ENCODE results near the gene GAL3ST2.

Gene GAL3ST2

DNA sequence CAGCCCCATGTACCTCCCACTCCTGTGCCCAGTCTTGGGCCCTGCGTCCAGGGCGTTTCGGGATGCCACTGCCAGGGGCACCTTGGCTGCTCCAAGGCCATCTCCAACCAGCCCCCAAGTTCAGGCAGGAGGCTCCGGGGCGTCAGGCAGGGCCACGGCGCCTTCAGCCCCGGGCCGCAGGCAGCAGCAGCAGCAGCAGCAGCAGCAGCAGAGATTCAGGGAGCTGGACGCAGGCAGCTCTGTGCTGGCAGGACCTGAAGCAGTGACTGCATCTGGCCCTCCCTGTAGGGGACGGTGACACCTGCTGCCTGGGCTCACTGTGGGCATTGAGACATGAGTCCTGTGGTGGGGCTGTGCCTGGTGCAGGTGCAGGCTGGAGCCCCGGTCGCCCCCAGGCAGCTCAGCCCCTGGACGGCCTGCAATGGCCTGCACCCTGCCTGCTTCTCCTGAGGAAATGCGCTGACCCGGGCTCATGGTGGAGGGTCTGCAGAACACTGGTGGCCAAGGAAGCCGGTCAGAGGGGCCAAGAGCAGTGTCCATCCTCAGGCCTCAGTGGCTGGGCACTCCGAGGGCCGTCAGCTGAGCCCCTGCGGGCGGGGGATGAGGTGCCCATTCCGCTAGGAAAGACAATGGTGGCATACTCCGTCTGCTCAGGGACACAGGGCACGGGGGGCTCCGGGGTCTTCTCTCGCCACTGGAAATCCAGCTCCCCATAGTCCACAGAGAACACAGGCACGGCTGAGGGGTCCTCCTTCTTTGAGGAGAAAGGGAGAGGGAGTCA lies 74.1 kb downstream of the GAL3ST2 start:
- no peaks in the 10 kb centered on the region for H3K79me2 ChIP-seq (ENCODE audit: insufficient read depth, low read length)
- H3K9me2 ChIP-seq (replicated peaks; ENCODE audit: insufficient read depth, low read length), result no peaks in the 10 kb centered on the region
- no peak overlapping the region for H3K4me2 ChIP-seq (ENCODE audit: low read depth, low read length, poor library complexity, severe bottlenecking)
- H3K9ac ChIP-seq (ENCODE audit: low read length), result no peak overlapping the region
- TF ChIP-seq EZH2phosphoT487 (conservative IDR thresholded peaks at IDR 0.05; ENCODE audit: low read length), result no peak
- TF ChIP-seq, protein P1, sequence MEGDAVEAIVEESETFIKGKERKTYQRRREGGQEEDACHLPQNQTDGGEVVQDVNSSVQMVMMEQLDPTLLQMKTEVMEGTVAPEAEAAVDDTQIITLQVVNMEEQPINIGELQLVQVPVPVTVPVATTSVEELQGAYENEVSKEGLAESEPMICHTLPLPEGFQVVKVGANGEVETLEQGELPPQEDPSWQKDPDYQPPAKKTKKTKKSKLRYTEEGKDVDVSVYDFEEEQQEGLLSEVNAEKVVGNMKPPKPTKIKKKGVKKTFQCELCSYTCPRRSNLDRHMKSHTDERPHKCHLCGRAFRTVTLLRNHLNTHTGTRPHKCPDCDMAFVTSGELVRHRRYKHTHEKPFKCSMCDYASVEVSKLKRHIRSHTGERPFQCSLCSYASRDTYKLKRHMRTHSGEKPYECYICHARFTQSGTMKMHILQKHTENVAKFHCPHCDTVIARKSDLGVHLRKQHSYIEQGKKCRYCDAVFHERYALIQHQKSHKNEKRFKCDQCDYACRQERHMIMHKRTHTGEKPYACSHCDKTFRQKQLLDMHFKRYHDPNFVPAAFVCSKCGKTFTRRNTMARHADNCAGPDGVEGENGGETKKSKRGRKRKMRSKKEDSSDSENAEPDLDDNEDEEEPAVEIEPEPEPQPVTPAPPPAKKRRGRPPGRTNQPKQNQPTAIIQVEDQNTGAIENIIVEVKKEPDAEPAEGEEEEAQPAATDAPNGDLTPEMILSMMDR (IDR thresholded peaks at IDR 0.05; ENCODE audit: insufficient read depth, low read length, poor library complexity, severe bottlenecking), result no peak
- no peaks in the 10 kb centered on the region for H3K9me3 ChIP-seq (ENCODE audit: insufficient read depth, low read length)
- H3F3A ChIP-seq (ENCODE audit: insufficient read depth), result no peaks in the 10 kb centered on the region
- H3K4me3 ChIP-seq (ENCODE audit: insufficient read depth, low read length, poor library complexity, severe bottlenecking), result no peak overlapping the region
- no peaks in the 10 kb centered on the region for H3K27me3 ChIP-seq (ENCODE audit: low read length)
- no peaks in the 10 kb centered on the region for H4K20me1 ChIP-seq (ENCODE audit: low read depth, low read length)
- no peak overlapping the region for H3K27ac ChIP-seq (ENCODE audit: low read depth, low read length)
- H2AFZ ChIP-seq (ENCODE audit: low read depth, low read length, severe bottlenecking), result no peak overlapping the region
- H3K36me3 ChIP-seq (ENCODE audit: low read length), result no peaks in the 10 kb centered on the region

DNA sequence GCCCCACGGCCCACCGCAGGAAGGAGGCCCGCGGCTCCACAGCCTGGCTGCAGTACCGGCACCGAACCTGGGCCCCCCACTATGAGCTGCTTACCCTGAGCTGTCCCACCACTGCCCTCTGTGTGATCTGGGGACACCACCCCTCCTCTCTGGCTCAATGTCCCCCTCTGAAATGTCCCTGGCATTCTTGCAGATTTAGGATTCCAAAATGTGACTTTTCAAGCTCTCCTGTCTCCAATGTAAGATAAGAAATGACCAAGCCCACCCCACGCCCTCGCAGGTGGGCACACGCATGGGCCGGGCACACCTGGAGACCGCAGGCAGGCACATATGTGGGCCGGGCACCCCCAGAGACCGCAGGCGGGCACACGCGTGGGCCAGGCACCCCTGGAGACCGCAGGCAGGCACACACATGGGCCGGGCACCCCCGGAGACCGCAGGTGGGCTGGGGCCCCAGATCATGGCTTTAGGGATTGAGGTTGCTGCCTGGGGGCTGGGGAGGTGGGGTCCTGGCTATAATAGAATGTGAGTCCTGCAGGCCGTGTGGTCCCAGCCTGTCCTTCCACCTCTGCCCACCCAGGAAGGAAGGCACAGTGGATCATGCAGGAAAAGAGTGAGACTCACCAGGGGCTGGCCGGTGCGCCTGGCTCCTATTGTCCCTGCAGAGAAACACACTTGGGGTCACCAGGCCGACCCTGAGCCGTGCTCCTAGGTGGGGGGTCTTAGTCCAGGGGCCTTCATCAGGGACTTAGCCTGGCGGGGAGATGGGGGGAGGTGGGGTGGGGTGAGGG lies 74.9 kb downstream of the GAL3ST2 start:
- no peak overlapping the region for H3K4me3 ChIP-seq (ENCODE audit: insufficient read depth, low read length, poor library complexity, severe bottlenecking)
- no peaks in the 10 kb centered on the region for H3K36me3 ChIP-seq (ENCODE audit: low read length)
- H3K79me2 ChIP-seq (ENCODE audit: insufficient read depth, low read length), result no peaks in the 10 kb centered on the region
- H2AFZ ChIP-seq (ENCODE audit: low read depth, low read length, severe bottlenecking), result no peak overlapping the region
- H3F3A ChIP-seq (ENCODE audit: insufficient read depth), result no peaks in the 10 kb centered on the region
- no peak overlapping the region for H3K4me2 ChIP-seq (ENCODE audit: low read depth, low read length, poor library complexity, severe bottlenecking)
- H3K27me3 ChIP-seq (ENCODE audit: low read length), result no peaks in the 10 kb centered on the region
- no peaks in the 10 kb centered on the region for H4K20me1 ChIP-seq (ENCODE audit: low read depth, low read length)
- H3K9ac ChIP-seq (ENCODE audit: low read length), result no peak overlapping the region
- no peaks in the 10 kb centered on the region for H3K9me3 ChIP-seq (ENCODE audit: insufficient read depth, low read length)
- TF ChIP-seq EZH2phosphoT487 (conservative IDR thresholded peaks at IDR 0.05; ENCODE audit: low read length), result no peak
- TF ChIP-seq, protein P1 (IDR thresholded peaks at IDR 0.05; ENCODE audit: insufficient read depth, low read length, poor library complexity, severe bottlenecking), result no peak
- H3K9me2 ChIP-seq (replicated peaks; ENCODE audit: insufficient read depth, low read length), result no peaks in the 10 kb centered on the region
- no peak overlapping the region for H3K27ac ChIP-seq (ENCODE audit: low read depth, low read length)

DNA sequence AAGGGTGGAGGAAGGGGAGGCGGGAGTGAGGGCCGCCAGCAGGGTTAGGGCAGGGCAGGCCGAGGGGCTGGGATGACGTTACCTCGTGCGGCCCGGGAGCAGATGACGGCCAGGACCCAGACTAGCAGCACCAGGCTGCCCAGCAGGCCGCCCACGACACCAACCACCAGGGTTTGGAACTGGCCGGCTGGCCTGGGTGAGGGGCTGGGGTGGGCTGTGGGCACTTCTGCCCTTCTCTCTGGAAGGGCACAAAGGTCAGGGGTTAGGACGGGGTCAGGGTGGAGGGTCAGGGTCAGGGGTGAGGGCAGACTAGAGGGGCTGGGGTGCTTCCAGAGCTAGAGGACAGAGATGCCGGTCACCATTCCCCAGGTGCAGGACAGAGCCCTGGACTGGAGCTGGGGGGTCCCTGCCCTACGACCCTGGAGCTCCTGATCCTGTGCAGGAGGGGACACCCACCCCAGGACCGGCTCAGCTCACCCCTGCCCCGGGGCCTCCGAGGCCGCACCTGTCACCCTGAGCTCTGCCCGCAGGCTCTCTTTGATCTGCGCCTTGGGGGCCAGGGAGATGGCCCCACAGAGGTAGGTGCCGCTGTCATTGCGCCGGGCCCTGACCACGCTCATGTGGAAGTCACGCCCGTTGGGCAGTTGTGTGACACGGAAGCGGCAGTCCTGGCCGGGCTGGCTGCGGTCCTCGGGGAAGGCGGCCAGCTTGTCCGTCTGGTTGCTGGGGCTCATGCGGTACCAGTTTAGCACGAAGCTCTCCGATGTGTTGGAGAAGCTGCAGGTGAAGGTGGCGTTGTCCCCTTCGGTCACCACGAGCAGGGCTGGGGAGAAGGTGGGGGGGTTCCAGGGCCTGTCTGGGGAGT lies 75.7 kb downstream of the GAL3ST2 start:
- H3K27me3 ChIP-seq (ENCODE audit: low read length), result no peaks in the 10 kb centered on the region

More for the DNA sequence above, 75.7 kb downstream of the GAL3ST2 start:
- H3K9me2 ChIP-seq (replicated peaks; ENCODE audit: insufficient read depth, low read length), result no peaks in the 10 kb centered on the region
- no peak overlapping the region for H2AFZ ChIP-seq (ENCODE audit: low read depth, low read length, severe bottlenecking)
- no peaks in the 10 kb centered on the region for H3F3A ChIP-seq (ENCODE audit: insufficient read depth)
- H3K9me3 ChIP-seq (ENCODE audit: insufficient read depth, low read length), result no peaks in the 10 kb centered on the region
- no peak overlapping the region for H3K4me2 ChIP-seq (ENCODE audit: low read depth, low read length, poor library complexity, severe bottlenecking)
- H3K4me3 ChIP-seq (ENCODE audit: insufficient read depth, low read length, poor library complexity, severe bottlenecking), result no peak overlapping the region
- TF ChIP-seq, protein P1 (IDR thresholded peaks at IDR 0.05; ENCODE audit: insufficient read depth, low read length, poor library complexity, severe bottlenecking), result no peak
- no peaks in the 10 kb centered on the region for H3K79me2 ChIP-seq (ENCODE audit: insufficient read depth, low read length)
- H3K36me3 ChIP-seq (ENCODE audit: low read length), result no peaks in the 10 kb centered on the region
- no peaks in the 10 kb centered on the region for H4K20me1 ChIP-seq (ENCODE audit: low read depth, low read length)
- H3K9ac ChIP-seq (ENCODE audit: low read length), result no peak overlapping the region
- H3K27ac ChIP-seq (ENCODE audit: low read depth, low read length), result no peak overlapping the region

All from SU-DHL-6 (cell line).